ENCODE measurements around the gene PLCD3.

GRCh38 chr17:45087504-45087975 lies 44.8 kb downstream of the PLCD3 start:
- TF ChIP-seq EZH2 (IDR thresholded peaks at IDR 0.05; ENCODE audit: low read length): no peak
- TF ChIP-seq CTCF (optimal IDR thresholded peaks at IDR 0.05 in 1 of 3, IDR thresholded peaks at IDR 0.05 in 1 of 3, conservative IDR thresholded peaks at IDR 0.05 in 1 of 3; ENCODE audit: extremely low read depth in 1 of 3, insufficient read depth in 2 of 3, low read length in 3 of 3): no peak
